GM18951 (cell line): ENCODE measurements around the gene DNAJC5G.
"Not testable (repeated sequence)": the region's sequence is repeated elsewhere in the genome, so short reads cannot be mapped to it uniquely, and the experiment has no call there.

Experiments used
- POLR2A ChIP-seq: IDR thresholded peaks from 4 replicates; pipeline ENCODE4 v1.6.1; 2011; ENCODE audit warnings: mild to moderate bottlenecking; ENCODE audit not compliant: insufficient read length, insufficient read depth; ENCODE audit errors: extremely low read depth
- in situ Hi-C: fragments of 300-500 bp; cut with MboI; formaldehyde crosslinking; loops from one replicate; pipeline ENCODE4 v1.12.0; 2022; ENCODE audit warnings: low sequenced_read_pairs, mixed read lengths, inconsistent platforms; ENCODE audit not compliant: unreplicated experiment

The DNAJC5G gene

GRCh38 chr2:27298391-27299080, 23.3 kb downstream of the DNAJC5G start:
- no peak for TF ChIP-seq POLR2A
- in situ Hi-C loops, result no loop called here

DNA sequence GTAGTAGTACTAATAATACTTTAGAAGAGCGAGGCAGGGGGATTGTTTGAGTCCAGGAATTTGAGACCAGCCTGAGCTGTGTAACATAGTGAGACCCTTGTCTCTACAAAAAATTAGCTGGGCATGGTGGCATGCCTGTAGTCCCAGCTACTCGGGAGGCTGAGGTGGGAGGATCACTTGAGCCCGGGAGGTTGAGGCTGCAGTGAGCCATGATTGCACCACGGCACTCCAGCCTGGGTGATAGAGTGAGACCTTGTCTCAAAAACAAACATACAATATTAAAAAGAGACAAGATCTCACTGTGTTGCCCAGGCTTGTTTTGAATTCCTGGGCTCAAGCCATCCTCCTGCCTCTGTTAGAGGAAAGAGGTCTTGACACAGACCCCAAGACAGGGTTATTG, 25.4 kb downstream of the DNAJC5G start:
- in situ Hi-C loops, result not testable (repeated sequence)

GRCh38 chr2:27303093-27304025, 28.1 kb downstream of the DNAJC5G start:
- in situ Hi-C loops, result no loop called here
- TF ChIP-seq POLR2A, result no peak

- in situ Hi-C loops, result no loop called here
- no peak for TF ChIP-seq POLR2A
Observed at GRCh38 chr2:27304488-27305240, 29.4 kb downstream of the DNAJC5G start.

DNA sequence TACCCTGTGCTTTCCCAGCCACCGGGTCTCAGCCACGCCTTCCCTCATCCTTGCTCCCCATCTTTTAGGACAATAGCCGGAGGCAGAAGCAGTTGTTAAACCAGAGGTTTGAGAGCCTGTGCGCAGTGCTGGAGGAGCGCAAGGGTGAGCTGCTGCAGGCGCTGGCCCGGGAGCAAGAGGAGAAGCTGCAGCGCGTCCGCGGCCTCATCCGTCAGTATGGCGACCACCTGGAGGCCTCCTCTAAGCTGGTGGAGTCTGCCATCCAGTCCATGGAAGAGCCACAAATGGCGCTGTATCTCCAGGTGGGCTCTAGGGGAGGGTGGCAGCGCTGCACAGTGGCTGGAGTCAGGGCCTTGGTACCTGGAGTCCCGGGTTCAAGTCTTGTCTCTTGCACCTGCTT, 30.3 kb downstream of the DNAJC5G start:
- in situ Hi-C loops, result no loop called here

DNA sequence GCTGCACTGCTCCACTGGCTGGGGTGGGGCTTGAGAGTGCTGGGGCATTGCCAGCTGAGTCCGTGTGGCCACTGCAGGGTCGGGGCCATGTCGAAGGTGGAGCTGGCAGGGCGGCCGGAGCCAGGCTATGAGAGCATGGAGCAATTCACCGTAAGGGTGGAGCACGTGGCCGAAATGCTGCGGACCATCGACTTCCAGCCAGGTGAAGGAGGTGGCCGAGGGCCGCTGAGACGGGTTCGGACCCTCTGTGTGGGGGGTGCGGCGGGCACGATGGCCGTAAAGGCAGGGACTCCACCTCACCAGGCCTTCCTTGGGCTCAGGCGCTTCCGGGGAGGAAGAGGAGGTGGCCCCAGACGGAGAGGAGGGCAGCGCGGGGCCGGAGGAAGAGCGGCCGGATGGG, 30.9 kb downstream of the DNAJC5G start:
- TF ChIP-seq POLR2A, result no peak
- in situ Hi-C loops, result no loop called here

More for the DNA sequence above, 30.3 kb downstream of the DNAJC5G start:
- TF ChIP-seq POLR2A, result no peak

DNA sequence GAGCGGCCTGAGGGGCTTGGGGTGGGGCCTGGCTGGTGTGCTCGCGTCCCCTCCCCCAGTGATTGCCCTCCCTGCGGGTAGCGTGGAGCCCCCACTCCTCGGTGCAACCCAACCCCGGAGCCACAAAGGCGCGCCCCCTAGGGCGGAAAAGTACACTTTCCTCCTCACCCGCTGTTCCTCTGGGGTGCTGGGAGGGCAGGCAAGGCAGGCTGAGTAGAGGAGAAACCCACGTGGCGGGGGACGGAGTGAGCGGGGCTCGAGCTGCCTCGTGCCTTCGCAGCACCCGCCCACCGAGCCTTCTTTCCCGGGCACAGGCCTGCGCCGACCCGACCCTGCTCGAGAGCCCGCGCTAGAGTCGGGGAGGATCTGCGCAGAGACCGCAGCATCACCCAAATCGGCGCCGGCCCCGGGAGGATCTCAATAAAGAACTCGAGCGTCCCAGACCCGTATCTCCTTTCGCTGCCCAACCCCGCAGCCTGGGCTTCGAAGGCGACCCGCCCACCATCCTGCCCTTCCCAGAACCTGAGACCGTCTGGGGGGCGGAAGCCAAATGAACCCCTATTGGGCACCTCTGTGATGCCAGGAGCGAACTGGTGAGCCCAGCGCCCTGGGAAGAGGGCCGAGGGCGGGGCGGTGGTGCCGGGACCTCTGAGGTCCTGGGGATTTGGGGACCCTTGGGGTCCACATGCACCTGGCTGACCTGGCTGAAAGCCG, 31.5 kb downstream of the DNAJC5G start:
- in situ Hi-C loops, result no loop called here
- TF ChIP-seq POLR2A, result no peak

GRCh38 chr2:27307287-27307544, 32.0 kb downstream of the DNAJC5G start:
- in situ Hi-C loops, result no loop called here

GRCh38 chr2:27307545-27308358, 32.5 kb downstream of the DNAJC5G start:
- in situ Hi-C loops, result no loop called here
- TF ChIP-seq POLR2A, result no peak

More at GRCh38 chr2:27307287-27307544, 32.0 kb downstream of the DNAJC5G start:
- no peak for TF ChIP-seq POLR2A

DNA sequence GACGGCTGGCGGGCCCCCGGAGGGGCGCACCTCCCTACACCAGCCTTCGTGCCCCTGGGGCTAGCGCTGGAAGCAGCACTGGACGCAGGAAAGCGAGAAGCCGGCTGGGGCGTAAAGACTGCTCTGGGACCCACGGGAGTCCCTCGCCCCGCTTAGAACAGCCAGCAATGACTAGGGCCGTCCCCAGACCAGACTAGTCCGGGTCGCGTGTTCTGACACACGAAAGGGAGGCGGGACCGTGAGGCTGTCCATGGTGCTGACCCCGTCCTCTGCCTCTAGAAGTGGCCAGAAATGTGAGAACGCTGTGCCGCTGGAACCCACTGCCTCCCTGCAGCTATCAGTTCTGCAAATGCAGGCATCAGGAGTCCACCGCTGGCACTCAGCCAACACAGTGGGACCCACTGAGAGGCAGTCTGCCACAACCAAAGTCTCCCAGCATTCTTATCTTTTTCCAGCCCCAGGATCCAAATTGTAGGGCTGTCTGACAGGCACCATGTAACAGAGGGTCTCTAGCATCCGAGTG, 33.2 kb downstream of the DNAJC5G start, which contains the start of gene UCN:
UCN (minus strand) TSS at position 87 of the 523 bp plus-strand sequence. CDS start 550 bp downstream, outside the sequence.
- in situ Hi-C loops, result no loop called here
- TF ChIP-seq POLR2A, result no peak

- TF ChIP-seq POLR2A, result no peak
- in situ Hi-C loops, result no loop called here
Observed at GRCh38 chr2:27309651-27310050, 34.4 kb downstream of the DNAJC5G start.

GRCh38 chr2:27312152-27312551, 36.9 kb downstream of the DNAJC5G start:
- in situ Hi-C loops, result no loop called here
- no peak for TF ChIP-seq POLR2A
